GM21360 (cell line): ENCODE measurements around the gene OSBPL8.

Experiments
- ATAC-seq: cut with Tn5 transposase; IDR thresholded peaks from one replicate; pipeline ENCODE4 v1.9.1; 2021; ENCODE audit warnings: mild to moderate bottlenecking, moderate library complexity; ENCODE audit not compliant: unreplicated experiment

The OSBPL8 gene, protein sequence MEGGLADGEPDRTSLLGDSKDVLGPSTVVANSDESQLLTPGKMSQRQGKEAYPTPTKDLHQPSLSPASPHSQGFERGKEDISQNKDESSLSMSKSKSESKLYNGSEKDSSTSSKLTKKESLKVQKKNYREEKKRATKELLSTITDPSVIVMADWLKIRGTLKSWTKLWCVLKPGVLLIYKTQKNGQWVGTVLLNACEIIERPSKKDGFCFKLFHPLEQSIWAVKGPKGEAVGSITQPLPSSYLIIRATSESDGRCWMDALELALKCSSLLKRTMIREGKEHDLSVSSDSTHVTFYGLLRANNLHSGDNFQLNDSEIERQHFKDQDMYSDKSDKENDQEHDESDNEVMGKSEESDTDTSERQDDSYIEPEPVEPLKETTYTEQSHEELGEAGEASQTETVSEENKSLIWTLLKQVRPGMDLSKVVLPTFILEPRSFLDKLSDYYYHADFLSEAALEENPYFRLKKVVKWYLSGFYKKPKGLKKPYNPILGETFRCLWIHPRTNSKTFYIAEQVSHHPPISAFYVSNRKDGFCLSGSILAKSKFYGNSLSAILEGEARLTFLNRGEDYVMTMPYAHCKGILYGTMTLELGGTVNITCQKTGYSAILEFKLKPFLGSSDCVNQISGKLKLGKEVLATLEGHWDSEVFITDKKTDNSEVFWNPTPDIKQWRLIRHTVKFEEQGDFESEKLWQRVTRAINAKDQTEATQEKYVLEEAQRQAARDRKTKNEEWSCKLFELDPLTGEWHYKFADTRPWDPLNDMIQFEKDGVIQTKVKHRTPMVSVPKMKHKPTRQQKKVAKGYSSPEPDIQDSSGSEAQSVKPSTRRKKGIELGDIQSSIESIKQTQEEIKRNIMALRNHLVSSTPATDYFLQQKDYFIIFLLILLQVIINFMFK

DNA sequence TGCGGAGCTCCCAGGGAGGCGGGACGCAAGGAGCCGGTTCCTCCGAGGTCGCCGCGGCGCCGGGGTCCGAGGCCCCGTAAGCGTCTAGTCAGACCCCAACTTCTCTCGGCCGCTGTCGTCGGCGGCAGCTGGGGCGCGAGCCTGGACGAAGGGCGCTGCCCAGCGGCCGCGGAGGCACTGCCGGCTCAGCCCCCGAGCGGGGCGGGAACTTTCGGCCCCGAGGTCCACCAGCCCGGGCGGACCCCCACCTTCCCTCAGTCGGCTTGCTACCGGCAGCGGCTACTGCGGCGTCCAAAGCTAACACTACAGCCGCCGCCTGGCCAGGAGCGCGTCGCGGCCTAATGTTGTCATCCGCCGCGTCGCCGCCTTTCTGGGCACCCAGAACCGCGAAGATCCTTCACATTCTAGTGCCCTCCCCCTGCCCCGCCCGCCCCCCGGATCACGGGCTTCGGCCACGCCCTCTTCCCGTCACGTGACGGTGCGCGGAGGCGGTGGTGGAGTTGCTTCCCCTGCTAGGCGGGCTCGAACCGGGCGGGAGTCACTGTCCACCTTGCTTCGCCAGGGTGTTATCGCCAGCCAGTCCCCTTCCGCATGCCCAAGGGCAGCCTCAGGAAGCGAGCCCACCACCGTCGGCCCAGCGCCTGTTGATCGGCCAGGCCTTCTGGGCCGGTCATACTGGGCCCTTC is at the start of gene OSBPL8:
Gene OSBPL8, minus strand, starts transcription at position 372 of the 686 bp plus-strand sequence. CDS start 72,220 bp downstream, outside the sequence.
- peak; percentile 69 for ATAC-seq

DNA sequence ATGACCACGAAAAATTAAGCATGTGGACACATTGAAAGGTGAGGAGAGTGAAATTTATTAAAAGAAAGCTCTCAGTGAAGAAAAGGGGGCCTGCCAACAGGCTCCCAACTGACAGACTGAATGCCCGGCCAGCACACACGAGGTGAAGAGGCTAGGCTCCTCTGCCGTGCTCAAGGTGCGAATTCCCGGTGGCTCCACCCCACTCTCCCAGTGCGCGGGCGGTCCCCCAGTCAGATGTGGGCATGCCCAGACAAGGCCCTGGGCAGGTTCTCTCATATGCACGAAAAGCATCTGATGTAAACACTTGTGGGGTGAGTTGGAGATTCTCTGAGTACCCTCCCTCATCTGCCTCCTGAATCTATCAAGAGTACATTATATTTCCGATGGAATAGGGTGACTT is 48.5 kb upstream of the OSBPL8 start:
- ATAC-seq, result no peak

DNA sequence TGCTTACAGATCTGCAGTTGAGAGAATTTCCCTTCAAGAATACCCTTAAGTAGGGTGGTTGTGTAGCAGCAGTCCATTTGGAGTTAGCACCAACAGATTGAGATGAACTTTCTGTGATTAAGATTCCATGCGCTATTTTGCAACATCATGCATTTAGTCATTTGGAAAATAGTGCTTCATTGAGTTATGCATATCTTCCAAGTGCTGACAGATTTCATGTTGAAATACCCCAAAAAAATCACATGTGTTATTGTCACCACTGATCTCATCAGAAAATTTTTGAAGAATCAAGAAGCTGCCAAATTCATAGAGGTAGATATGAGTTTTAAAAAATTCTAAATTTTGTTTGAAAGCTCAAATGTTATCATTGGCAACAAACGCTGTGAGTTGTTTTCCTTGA is 35.5 kb upstream of the OSBPL8 start:
- ATAC-seq, result no peak

DNA sequence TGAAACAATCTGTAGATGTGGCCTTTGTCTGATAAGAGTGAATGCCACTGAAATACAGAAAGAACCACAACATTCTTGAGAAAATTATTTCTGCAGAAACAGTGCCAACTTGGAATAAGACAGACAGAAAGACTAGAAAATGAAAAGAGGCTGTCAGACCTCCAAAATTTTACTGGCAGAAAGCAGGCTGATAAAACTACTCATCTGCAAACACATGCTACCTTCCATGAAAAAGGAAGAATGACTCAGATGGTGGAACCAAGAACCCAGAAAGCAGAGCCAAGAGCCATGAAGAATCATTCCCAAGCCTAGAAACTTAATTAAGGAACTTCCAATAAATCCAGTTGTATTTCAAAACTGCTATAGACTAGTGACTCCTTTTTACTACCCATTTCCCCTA is 31.9 kb upstream of the OSBPL8 start:
- ATAC-seq, result no peak

DNA sequence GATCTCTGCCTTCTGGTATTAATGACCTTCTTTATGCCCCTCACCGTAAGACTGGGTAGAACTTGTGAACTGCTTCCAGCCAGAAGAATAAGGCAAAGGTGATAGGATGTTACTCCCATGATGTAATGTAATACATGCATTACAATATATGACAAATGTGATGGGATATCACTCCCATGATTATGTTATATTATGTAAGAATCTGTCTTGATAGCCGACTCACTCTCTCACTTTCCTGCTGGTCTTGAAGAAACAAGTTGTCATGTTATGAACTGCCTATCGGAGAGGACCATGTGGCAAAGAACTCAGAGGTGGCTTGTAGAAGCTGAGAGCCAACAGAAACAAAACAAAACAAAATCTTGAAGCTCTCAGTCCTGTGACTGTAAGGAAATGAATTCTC is 30.6 kb upstream of the OSBPL8 start:
- no peak for ATAC-seq

DNA sequence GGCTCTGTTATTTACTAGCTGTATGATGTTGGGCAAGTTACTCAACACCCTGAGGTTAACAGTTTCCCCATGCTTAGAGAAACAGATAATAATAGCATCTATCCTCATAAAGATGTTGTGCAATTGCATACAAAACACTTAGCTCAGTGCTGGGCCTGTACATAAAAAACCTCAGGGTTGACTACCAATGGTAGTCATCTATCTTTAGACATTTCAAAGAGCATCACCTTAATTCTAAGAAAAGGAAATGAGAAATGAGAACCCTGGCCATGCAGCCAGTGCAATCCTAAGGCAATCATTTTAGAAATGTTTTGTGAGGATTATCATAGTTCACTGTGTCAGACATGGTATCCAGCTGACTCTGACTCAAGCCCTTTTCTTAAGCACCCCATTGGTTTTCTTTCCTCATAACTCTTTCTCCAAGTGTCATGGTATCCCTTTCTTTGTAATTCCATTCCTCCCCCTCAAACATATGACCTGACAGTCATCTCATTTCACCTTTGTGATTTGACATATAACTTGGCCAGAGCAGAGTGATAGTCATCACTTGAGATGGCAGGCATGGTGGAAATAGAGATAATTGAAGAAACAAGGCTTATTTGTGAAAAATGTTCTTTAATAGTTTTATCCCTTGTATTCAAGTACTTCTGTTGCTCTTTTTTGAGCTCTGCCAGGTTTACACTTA is 29.5 kb upstream of the OSBPL8 start:
- ATAC-seq, result no peak

DNA sequence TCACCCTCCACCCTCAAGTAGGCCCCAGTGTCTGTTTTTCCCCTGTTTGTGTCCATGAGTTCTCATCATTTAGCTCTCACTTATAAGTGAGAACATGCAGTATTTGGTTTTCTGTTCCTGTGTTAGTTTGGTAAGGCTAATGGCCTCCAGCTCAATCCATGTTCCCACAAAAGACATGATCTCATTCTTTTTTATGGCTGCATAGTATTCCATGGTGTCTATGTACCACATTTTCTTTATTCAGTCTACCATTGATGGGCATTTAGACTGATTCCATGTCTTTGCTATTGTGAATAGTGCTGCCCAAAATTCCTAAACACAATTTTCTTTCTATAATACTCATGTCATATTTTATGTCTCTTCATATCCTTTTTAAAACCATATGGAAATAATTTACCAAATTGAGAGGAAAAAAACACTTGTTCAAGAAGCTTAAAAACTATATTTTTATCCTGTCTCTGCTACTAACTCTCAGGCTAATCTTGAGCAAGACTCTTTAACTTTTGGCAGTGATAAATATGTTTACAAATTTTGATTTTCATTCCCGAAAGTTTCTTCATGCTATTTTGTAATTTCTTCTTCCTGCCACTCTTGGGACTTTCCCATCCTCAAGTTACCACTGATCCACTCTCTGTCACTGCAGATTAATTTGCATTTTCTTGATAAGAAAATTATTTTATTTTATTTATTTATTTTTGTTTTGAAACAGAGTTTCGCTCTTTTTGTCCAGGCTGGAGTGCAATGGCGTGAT is 28.0 kb upstream of the OSBPL8 start:
- no peak for ATAC-seq

DNA sequence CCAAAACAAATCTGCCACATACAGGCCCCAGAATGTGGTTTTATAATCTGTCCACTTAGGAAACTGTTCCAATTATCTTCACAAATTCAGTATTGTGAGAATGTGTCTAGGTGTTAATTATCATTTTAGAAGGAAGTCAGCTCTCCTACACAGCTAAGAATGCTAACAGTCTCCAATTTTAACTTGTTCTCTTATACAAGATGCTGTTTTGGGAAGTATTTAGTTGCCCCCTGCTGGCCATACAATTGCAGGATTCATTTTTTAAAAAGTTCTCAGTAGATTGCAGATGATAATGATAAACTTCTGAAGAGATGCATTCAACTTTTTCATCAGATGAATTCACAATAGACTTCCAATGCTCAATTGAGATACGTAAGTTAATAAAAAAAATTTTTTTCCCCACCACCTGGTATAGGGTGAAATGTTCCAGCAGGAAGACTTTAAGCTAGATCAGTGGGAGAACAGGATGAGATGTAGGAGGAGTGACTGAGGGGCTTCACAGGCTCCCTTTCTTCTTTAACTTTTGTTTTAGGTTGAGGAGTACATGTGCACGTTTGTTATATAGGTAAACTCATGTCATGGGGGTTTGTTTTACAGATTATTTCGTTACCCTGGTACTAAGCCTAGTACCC is 27.3 kb upstream of the OSBPL8 start:
- peak; percentile 67 for ATAC-seq

DNA sequence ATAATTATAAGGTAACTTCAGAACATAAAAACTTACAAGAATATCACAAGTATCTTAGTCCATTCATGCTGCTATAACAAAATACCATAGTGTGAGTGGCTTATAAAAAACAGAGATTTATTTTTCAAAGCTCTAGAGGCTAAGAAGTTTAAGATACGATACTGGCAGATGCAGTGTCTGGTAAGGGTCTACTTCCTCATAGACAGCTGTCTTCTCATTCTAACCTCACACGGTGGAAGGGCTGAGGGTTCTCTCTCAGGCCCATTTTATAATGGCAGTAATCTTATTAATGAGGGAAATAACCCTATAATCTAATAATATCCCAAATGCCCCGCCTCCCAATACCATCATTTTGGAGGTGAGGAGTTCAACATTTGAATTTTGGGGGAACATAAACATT is 23.7 kb upstream of the OSBPL8 start:
- ATAC-seq, result no peak

DNA sequence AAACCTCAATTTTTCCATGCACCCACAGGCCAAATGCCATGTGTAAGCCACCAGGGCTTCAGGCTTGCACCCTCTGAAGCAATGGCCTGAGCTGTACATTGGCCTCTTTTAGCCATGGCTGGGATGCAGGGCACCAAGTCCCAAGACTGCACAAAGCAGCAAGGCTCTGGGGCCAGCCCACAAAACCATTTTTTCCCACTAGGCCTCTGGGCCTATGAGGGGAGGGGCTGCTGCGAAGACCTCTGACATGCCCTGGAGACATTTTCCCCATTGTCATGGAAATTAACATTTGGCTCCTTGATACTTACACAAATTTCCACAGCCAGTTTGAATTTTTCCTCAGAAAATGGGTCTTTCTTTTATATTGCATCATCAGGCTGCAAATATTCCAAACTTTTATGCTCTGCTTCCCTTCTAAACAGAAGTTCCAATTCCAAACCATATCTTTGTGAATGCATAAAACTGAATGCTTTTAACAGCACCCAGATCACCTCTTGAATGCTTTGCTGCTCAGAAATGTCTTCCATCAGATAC is 14.3 kb upstream of the OSBPL8 start:
- no peak for ATAC-seq

DNA sequence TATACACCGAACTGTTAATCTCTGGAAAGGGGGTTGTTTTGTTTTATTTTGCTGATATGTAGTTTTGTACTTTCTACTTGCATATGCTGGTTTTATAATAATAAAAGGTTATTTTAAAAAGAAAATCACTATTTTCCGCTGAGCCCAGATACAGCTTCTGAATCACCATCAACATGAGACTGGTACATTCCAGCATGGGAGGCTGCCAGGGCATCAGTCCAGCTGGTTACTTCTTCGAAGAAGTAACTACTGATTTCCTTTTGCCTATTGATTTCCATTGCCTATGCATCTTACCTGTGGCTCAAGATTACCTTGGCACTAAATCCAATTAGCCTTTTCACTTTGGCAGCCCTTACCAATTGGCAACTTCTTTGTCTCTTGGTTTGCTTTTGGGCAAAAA is 11.7 kb upstream of the OSBPL8 start:
- no peak for ATAC-seq

DNA sequence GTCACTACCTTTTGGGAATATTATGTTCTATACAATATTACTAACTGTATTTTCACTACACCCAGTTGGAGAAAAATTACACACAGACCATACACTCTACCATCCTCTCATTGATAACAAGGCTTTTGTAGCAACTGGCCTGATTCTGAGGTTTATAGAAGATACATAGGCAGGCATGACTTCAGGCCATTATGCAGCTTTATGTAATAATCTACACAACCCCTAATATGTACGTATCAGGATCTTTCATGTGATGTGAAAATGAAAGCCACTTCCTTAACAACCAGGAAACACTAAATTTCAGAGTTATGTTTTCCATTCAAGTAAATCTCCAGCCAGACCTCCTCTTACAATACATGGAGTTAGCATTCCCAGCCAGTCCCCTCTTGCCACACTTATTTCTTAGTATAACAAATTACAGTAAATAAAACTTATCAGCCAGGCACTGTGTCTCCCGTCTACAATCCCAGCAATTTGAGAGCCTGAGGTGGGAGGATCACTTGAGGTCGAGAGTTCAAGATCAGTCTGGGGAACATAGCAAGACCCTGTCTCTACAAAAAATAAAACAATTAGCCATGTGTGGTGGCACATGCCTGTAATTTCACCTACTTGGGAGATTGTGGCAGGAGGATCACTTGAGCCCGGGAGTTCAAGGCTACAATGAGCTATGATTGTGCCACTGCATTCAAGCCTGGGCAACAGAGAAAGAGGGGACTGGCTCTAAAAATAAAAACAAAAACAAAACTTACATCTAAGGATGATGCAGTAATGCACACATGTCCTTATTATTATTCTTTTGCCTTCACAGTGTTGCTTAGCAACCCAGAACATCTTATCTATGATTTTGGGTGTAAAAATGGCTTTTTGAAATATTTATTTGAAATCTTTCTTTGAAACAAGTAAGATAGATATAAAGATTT is 10.4 kb upstream of the OSBPL8 start:
- ATAC-seq, result no peak

DNA sequence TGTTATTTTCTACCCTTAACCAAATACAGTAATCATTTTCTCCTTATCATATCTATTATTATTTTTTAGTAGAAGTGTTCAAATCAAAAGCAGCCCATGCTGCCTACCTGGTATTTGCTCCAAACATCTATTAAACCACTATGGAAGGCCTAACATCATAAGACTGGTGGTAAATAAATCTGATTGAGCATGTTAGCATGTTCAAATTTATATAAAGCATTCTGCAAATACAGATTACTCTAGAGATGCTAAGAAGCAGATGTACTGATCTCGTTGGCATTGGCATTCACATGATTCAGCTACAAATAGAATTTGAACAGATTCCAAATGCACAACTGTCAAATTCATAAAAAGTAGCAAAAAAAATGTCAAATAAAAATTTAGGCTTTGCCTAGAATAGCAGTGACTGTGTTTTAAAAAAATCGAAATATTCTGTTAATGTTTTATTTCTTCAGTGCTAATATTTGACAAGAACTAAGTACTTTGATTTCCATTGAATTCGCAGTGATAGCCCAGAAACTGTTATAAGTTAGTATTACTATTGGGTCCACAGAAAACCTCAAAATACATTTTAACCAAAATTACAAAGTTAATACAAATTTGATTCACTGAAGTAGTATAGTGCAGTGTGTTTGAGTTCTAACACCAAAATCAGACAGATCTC is 9.4 kb upstream of the OSBPL8 start:
- no peak for ATAC-seq

DNA sequence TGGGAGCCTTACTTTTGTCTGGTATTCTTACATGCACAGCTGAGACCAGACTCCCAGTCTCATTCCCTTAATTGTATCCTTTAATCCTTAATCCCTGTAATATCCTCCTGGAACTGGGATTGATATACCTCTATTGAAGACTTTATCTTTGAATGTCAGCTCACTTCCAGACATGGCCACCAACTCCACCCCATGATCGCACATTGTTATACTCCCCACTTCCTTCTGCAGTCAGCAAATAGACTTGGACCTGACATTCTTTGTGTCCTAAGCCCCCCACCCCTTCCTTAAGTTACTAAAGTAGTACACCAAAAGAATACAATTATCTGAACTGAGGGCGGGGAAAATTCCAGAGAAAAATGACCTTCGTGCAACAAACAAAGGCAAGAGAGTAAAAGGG is 8.6 kb upstream of the OSBPL8 start:
- ATAC-seq, result no peak

DNA sequence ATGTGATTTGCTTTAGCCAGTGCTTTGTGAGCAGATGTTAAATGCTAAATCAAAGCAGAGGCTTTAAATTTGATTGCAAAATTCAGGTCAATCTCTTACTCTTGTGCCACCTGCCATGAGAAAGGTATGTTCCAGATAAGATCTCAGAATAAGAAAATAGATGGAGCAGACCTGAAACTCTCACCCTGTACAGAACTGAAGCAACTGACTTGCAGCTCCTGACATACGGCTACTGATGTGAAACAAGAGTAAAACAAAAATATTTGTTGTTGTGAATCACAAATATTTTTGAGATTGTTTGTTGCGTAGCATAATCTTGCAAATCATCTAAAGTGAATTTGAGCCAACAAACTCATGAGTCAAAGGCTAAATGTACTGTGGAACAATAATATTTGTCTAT is 3.5 kb upstream of the OSBPL8 start:
- ATAC-seq, result no peak

DNA sequence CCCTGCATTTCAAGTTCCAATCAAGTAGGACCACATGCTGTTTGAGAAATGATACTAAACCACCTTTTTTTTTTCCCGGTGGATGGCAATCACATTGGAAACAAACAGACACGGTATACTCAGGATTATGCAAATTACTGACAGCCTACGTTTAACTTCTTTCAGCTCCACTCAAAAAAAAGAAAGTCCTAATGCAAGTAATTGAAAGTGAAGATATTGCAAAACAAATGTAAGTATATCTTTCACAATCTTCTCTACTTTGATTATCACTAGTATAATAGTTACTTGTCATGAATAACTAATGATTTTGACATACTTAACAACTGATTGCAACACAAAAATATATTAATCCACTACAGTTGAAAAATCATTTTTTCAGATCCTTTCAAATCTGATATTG is 2.6 kb upstream of the OSBPL8 start:
- ATAC-seq, result no peak

DNA sequence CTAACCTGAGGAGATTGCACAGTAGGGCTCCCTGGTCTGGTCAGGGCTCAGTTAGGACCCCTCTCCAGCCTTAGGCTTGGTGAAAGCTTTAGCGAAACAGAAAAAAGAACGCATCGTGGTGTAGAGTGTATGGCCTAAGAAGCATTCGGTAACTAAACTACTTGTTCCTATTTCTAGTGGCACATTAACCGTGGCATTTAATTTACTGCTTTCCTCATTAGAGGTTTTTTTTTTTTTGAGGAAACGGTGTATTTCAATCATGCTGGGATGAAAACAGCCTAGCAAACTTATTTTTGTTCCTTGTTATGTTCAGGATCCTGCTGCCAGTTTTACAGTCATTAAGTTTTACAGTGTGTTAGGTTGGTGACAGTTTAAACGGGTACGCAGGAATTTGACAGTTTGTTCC is 518 bp upstream of the OSBPL8 start:
- ATAC-seq, result peak; percentile 37
